Right lobe of liver (tissue), 6 donors: ENCODE results near the gene OGT. TPM values are rescaled to one million over a fixed set of nuclear protein-coding genes. Genes with fewer than 3 reads are reported as not detected.
"Not testable (repeated sequence)": the region's sequence is repeated elsewhere in the genome, so short reads cannot be mapped to it uniquely, and the experiment has no call there.

ENCODE experiments used
- ATAC-seq, 4 donors: fragments of 200-7000 bp; cut with Tn5 transposase; one replicate each; pipeline ENCODE4 v1.9.1; 2020; ENCODE audit warnings: mild to moderate bottlenecking in 4 of 4, moderate library complexity in 4 of 4
- DNase-seq, 3 donors: peaks; one replicate each; pipeline ENCODE4 v3.0.0-alpha.2; 2020
- H3K27ac ChIP-seq, 3 donors: fragments of 200-600 bp; one replicate each; pipeline ENCODE4 v1.8.0; 2022
- H3K27me3 ChIP-seq, 2 donors: fragments of 200-600 bp; one replicate each; pipeline ENCODE4 v1.8.0; 2022
- H3K36me3 ChIP-seq, 4 donors: fragments of 200-600 bp; sonication (generic) in 1 of 4; one replicate each; pipeline versions ENCODE4 v1.5.1 to v1.8.0; 2017 to 2022; ENCODE audit warnings: control low read depth in 1 of 4
- H3K4me1 ChIP-seq, 4 donors: fragments of 200-600 bp; sonication (generic) in 1 of 4; one replicate each; pipeline versions ENCODE4 v1.5.1 to v1.8.0; 2017 to 2022; ENCODE audit warnings: control low read depth in 1 of 4
- H3K4me3 ChIP-seq, 3 donors: fragments of 200-600 bp; one replicate each; pipeline ENCODE4 v1.8.0; 2022
- H3K9me3 ChIP-seq, 4 donors: fragments of 200-600 bp; sonication (generic) in 1 of 4; one replicate each; pipeline versions ENCODE4 v1.5.1 to v1.8.0; 2017 to 2022; ENCODE audit warnings: control low read depth in 1 of 4
- POLR2A ChIP-seq: fragments of 450-650 bp; IDR thresholded peaks from one replicate; pipeline ENCODE4 v1.6.1; 2017; ENCODE audit warnings: antibody characterized with exemption, mild to moderate bottlenecking
- WGBS: methylation state at CpG from one replicate; pipeline ENCODE4 v1.1.6; 2018; ENCODE audit warnings: low coverage, low lambda C conversion rate; ENCODE audit not compliant: insufficient coverage; ENCODE audit errors: missing lambda C conversion rate; 5-methylcytosine and 5-hydroxymethylcytosine counted together
- intact Hi-C, 2 donors: fragments of 100-400 bp; cut with DNase I; formaldehyde crosslinking; loops; one replicate each; pipeline versions ENCODE4 v1.11.2 to v1.14.1; 2022
- total RNA-seq, 6 experiments: library from RNA; depleted of rRNA in 2 of 6; stranded (reverse); fragments of >200 nt in 2 of 6; fragmentation: NEBNext Ultra II Directional in 3 of 6; extraction: Animal tissue kit (Norgen Biotek cat#: 25700) in 3 of 6; gene quantifications; one replicate each; pipeline versions ENCODE4 v1.1.0 to v1.2.4, GENCODE V29; 2016 to 2023
- TF ChIP-seq, protein P1 (sequence below), 4 donors: fragments of 200-600 bp in 3 of 4; fragments of 450-650 bp in 1 of 4; IDR thresholded peaks; one replicate each; pipeline versions ENCODE4 v1.5.1 to v1.8.0; 2016 to 2022; ENCODE audit warnings: antibody characterized with exemption in 4 of 4, mild to moderate bottlenecking in 2 of 4
- donor health status: DM: no; HTN: yes; CAD: no.
- donor health status: DM: no; HTN: no; CAD: no.
- donor health status: DM: no; HTN: no; CAD: no.
- donor health status: DM: no; HTN: yes; CAD: no.
- donor health status: DM: no; HTN: yes; CAD: no.

Gene OGT
- total RNA-seq, 6 experiments from 2014 or later: 35.5 to 67.0 (median 44.5) TPM

GRCh38 chrX:71510161-71510560 is 22.7 kb upstream of the OGT start:
- DNase-seq (no peak), ATAC-seq (no peak)
- H3K27me3 ChIP-seq: no peaks in the 10 kb centered on the region
- no peaks in the 10 kb centered on the region for H3K36me3 ChIP-seq
- no peaks in the 10 kb centered on the region for H3K4me1 ChIP-seq
- H3K4me3 ChIP-seq: no peak overlapping the region
- TF ChIP-seq, protein P1, sequence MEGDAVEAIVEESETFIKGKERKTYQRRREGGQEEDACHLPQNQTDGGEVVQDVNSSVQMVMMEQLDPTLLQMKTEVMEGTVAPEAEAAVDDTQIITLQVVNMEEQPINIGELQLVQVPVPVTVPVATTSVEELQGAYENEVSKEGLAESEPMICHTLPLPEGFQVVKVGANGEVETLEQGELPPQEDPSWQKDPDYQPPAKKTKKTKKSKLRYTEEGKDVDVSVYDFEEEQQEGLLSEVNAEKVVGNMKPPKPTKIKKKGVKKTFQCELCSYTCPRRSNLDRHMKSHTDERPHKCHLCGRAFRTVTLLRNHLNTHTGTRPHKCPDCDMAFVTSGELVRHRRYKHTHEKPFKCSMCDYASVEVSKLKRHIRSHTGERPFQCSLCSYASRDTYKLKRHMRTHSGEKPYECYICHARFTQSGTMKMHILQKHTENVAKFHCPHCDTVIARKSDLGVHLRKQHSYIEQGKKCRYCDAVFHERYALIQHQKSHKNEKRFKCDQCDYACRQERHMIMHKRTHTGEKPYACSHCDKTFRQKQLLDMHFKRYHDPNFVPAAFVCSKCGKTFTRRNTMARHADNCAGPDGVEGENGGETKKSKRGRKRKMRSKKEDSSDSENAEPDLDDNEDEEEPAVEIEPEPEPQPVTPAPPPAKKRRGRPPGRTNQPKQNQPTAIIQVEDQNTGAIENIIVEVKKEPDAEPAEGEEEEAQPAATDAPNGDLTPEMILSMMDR (IDR thresholded peaks at IDR 0.05): no peak
- TF ChIP-seq POLR2A: no peak
- H3K27ac ChIP-seq: no peak overlapping the region
- intact Hi-C loops: no loop called here
- 80% methylated on average over 2 of the region's 2 CpGs for WGBS
- no peaks in the 10 kb centered on the region for H3K9me3 ChIP-seq

GRCh38 chrX:71513731-71514130 is 19.2 kb upstream of the OGT start:
- ATAC-seq, intact Hi-C loops, H3K4me1 ChIP-seq, DNase-seq, H3K27ac ChIP-seq, H3K36me3 ChIP-seq, H3K9me3 ChIP-seq, H3K27me3 ChIP-seq, H3K4me3 ChIP-seq: not testable (repeated sequence)
- WGBS: 83% methylated on average over 2 of the region's 4 CpGs

- Histone ChIP-seq H3K27me3 (no peaks in the 10 kb centered on the region), H3K36me3 (no peaks in the 10 kb centered on the region), H3K9me3 (no peaks in the 10 kb centered on the region), H3K4me3 (no peak overlapping the region), H3K27ac (no peak overlapping the region), H3K4me1 (no peaks in the 10 kb centered on the region)
- DNase-seq (no peak), ATAC-seq (peak in 1 of 4 donors; percentile 17)
- no peak for TF ChIP-seq POLR2A
- TF ChIP-seq, protein P1 (IDR thresholded peaks at IDR 0.05): no peak
- intact Hi-C loops: no loop called here
- WGBS: 38% methylated on average over 5 of the region's 5 CpGs
These were observed 18.4 kb upstream of the OGT start for GRCh38 chrX:71514367-71515037.

DNA sequence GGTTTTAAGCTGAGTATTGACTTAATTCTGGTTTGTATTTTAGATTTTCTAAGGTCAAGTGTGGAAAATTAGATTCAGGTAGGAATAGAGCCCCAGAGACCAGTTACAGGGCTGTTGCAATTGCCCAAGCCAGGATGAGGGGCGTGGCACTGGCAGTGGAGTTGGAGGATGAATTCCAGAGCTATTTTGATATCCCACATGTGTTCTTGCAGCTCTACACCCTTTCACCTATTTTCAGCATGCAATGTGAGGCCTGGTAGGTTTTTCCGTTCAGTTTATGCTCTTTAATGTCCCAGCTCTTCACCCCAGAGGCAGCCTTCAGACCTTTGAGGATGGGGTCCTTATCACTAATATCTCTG is 17.9 kb upstream of the OGT start:
- no peak for ATAC-seq
- H3K27me3 ChIP-seq: no peaks in the 10 kb centered on the region
- H3K36me3 ChIP-seq: no peaks in the 10 kb centered on the region
- DNase-seq: no peak
- H3K27ac ChIP-seq: no peak overlapping the region
- no CpG with 5 or more reads among the region's 2 CpGs for WGBS
- TF ChIP-seq, protein P1 (IDR thresholded peaks at IDR 0.05): no peak
- no peak for TF ChIP-seq POLR2A
- no peaks in the 10 kb centered on the region for H3K9me3 ChIP-seq
- intact Hi-C loops: no loop called here
- no peak overlapping the region for H3K4me3 ChIP-seq
- H3K4me1 ChIP-seq: no peaks in the 10 kb centered on the region

DNA sequence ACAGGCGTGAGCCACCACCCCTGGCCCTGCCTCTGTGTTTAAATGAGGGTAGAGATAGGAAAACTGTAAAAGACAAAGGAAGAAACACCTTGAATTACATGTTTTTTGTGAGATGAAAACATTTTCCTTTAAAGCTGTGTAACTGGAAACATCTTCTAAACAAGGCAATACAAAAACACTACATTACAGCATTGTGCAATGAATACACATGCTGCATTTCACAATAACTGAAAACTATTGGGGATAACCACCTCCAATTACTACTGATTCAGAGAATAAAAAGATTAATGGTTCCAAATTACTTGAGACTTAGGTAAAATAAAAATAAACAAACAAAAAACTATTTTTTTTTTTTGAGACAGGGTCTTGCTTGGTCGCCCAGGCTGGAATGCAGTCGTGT is 7.6 kb upstream of the OGT start:
- DNase-seq (no peak), ATAC-seq (peak in 2 of 4 donors; percentile 40 to 42)
- no peak overlapping the region for H3K4me3 ChIP-seq
- H3K36me3 ChIP-seq: no peaks in the 10 kb centered on the region
- TF ChIP-seq, protein P1 (IDR thresholded peaks at IDR 0.05): no peak
- no peak for TF ChIP-seq POLR2A
- H3K27me3 ChIP-seq: no peaks in the 10 kb centered on the region
- 63% methylated on average over 3 of the region's 3 CpGs for WGBS
- no peaks in the 10 kb centered on the region for H3K9me3 ChIP-seq
- intact Hi-C loops: no loop called here
- H3K27ac ChIP-seq: no peak overlapping the region
- H3K4me1 ChIP-seq: no peaks in the 10 kb centered on the region
